ENCODE measurements around the gene REPS2. TPM values are rescaled to one million over a fixed set of nuclear protein-coding genes. Genes with fewer than 3 reads are reported as not detected.

REPS2 gene
- total RNA-seq, 1 donor from 2014 or later = 4.7 TPM

DNA sequence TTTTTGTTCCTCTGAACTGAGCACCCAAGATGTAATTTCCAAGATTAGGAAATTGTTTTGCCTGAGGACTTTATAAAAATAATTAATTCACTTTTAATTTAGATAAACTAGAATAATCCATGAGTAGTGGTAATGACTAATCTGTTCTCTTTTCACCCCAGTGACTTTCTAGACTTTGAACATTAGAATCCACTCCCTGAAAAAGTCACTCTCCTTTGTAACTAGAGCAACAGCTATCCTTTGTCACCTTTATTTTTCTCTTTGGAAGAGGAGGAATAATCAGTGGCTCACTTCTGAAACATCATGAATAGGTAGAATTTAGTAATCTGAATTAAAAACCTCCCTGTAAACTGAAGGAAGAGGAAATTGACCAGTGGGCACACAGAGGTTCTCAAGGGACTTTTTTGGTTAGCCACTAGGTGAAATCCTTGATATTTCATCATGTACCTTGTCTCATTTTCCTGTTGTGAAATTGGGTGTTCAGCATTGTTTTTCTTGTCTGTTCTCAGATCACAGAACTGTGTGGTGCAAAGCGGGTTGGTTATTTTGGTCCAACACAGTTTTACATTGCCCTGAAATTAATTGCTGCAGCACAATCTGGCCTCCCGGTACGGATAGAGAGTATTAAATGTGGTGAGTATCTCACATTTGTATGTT lies 59.4 kb downstream of the REPS2 start:
- Histone ChIP-seq H3K36me3 (no peaks in the 10 kb centered on the region), H3K9me3 (no peaks in the 10 kb centered on the region), H3K27ac (no peak overlapping the region), H3K27me3 (no peaks in the 10 kb centered on the region), H3K4me1 (no peaks in the 10 kb centered on the region), H3K4me3 (no peak overlapping the region)
- intact Hi-C loops (cut with DNase I) = no loop called here
- TF ChIP-seq, protein P1, sequence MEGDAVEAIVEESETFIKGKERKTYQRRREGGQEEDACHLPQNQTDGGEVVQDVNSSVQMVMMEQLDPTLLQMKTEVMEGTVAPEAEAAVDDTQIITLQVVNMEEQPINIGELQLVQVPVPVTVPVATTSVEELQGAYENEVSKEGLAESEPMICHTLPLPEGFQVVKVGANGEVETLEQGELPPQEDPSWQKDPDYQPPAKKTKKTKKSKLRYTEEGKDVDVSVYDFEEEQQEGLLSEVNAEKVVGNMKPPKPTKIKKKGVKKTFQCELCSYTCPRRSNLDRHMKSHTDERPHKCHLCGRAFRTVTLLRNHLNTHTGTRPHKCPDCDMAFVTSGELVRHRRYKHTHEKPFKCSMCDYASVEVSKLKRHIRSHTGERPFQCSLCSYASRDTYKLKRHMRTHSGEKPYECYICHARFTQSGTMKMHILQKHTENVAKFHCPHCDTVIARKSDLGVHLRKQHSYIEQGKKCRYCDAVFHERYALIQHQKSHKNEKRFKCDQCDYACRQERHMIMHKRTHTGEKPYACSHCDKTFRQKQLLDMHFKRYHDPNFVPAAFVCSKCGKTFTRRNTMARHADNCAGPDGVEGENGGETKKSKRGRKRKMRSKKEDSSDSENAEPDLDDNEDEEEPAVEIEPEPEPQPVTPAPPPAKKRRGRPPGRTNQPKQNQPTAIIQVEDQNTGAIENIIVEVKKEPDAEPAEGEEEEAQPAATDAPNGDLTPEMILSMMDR (IDR thresholded peaks at IDR 0.05) = no peak
- DNase-seq (ENCODE audit: low spot score in 2 of 2) = no peak

DNA sequence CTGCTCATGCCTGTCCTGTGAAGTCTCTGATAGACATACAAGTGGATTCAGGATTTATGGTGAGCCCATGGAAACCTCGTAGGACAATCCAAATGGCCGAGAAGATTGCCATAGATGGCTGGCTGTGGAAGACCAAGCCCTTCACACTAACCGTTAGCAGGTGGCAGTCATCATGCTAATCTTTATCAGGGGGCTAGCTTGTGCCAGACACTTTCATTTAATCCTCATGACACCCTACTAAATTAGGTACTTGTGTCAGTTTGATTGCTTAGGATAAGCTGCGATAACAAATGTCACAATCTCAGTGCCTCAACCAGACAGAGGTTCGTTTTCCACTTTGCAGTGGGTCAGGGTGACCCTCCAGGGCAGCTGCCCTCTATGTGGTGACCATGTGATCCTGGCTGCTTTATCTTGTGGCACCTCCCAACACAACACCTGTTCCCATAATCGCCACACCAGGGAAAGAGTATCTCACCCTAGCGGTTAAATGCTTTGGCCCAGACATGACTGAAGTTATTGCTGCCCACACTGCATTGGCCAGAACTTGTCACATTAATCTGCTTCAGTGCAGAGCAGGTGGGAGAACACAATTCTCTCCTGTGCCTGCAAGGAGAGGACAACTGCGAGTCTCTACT lies 60.8 kb downstream of the REPS2 start:
- Histone ChIP-seq H3K36me3 (no peaks in the 10 kb centered on the region), H3K9me3 (no peaks in the 10 kb centered on the region), H3K27me3 (no peaks in the 10 kb centered on the region), H3K4me3 (no peak overlapping the region), H3K4me1 (no peaks in the 10 kb centered on the region), H3K27ac (no peak overlapping the region)
- DNase-seq (ENCODE audit: low spot score in 2 of 2) = no peak
- intact Hi-C loops (cut with DNase I) = loop anchor here (1.0 kb wide), 1 partner anchor 39 kb away; no protein-coding TSS in a partner anchor
- TF ChIP-seq, protein P1 (IDR thresholded peaks at IDR 0.05) = peak in 2 of 3 experiments; percentile 19 to 37

DNA sequence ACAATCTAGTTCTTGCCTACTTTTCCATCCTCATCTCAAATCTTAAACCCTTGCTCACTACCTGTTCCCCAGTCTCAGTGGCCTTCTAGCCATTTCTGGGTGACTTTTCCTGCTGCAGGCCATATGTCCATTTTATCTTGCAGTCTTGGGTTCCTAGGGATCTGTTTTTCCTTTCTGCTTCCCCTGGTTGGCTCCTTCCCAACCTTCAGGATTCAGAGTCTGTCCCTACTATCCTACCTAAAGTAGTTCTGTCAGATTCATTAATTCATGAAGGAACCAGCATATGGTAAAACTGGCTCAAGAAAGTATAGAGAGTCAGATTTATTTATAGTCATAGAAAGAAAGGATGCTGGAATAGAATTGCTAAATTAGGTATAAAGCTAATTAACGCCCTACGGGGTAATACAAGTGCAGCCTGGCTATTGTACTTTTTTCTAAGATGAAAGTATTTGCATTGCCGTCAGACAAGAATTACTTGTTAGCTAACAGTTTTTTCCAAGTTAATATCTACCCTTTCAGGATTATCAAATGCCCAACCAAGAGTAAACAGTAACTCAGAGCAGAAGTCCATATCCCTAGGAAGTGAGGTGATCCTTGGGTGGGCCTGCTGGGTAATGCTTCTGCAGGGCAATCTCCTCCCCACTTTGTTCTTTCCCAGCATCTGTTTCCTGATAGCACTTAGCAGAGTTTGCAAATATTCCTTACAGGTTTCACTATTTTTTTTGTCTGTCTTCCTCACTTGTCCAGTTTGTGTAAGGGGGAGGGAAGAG lies 63.6 kb downstream of the REPS2 start:
- TF ChIP-seq, protein P1 (IDR thresholded peaks at IDR 0.05) = no peak
- intact Hi-C loops (cut with DNase I) = no loop called here
- H3K27me3 ChIP-seq = no peaks in the 10 kb centered on the region

DNA sequence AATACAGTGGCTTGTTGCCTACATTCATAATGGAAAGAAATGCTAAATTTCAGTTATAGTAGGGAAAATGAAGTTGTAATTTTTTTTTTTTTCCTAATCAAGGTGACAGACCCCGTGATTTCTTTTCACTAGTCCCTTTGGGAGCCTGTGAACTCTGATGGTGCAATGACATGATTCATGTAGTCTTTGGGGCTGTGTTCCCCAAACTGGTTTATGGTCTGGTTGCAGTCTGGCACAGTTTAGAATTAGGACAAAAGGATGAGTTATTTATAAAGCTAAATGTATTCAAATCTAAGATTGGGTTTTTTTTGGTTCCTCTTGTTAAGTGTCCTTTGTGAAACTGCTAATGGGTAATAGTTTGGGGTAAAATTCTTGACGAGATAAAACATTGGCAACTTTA lies 66.0 kb downstream of the REPS2 start:
- H3K9me3 ChIP-seq = no peaks in the 10 kb centered on the region
- intact Hi-C loops (cut with DNase I) = no loop called here
- no peak for DNase-seq (ENCODE audit: low spot score in 2 of 2)
- no peaks in the 10 kb centered on the region for H3K27me3 ChIP-seq
- no peak overlapping the region for H3K27ac ChIP-seq
- TF ChIP-seq, protein P1 (IDR thresholded peaks at IDR 0.05) = no peak
- H3K4me3 ChIP-seq = no peak overlapping the region
- H3K4me1 ChIP-seq = no peaks in the 10 kb centered on the region
- no peaks in the 10 kb centered on the region for H3K36me3 ChIP-seq

More for the DNA sequence above, 63.6 kb downstream of the REPS2 start:
- H3K4me1 ChIP-seq = no peaks in the 10 kb centered on the region
- no peak overlapping the region for H3K27ac ChIP-seq
- H3K4me3 ChIP-seq = no peak overlapping the region
- H3K9me3 ChIP-seq = no peaks in the 10 kb centered on the region
- no peak for DNase-seq (ENCODE audit: low spot score in 2 of 2)
- H3K36me3 ChIP-seq = no peaks in the 10 kb centered on the region

DNA sequence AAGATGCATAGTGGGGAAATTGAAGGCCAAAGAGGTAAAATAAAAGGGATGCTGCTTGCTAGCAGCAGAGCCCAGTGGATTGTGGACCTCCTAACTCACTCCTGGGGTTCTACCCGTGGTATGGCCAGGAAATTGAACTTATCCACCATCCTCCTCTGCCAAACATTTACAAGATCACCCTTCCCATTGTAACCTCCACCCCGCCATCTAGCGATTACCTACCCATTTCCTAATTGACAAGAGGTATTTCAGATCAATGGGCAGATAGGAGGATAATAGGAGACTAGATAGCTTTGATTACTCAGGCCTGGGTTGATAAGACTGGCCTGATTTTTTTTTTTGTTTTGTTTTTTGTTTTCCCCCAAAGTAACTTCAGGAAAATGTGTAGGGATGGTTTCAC lies 67.8 kb downstream of the REPS2 start:
- intact Hi-C loops (cut with DNase I) = no loop called here
- no peaks in the 10 kb centered on the region for H3K4me1 ChIP-seq
- TF ChIP-seq, protein P1 (IDR thresholded peaks at IDR 0.05) = no peak

More for the DNA sequence above, 67.8 kb downstream of the REPS2 start:
- Histone ChIP-seq H3K36me3 (no peaks in the 10 kb centered on the region), H3K9me3 (no peaks in the 10 kb centered on the region), H3K27ac (no peak overlapping the region), H3K4me3 (no peak overlapping the region), H3K27me3 (no peaks in the 10 kb centered on the region)
- DNase-seq (ENCODE audit: low spot score in 2 of 2) = no peak
